NCI-H524 (cell line): ENCODE data around the gene NCBP1.
"Not testable (repeated sequence)": the region's sequence is repeated elsewhere in the genome, so short reads cannot be mapped to it uniquely, and the experiment has no call there.

ENCODE experiments used
- DNase-seq, 2 experiments: peaks; one replicate each; lab custom pipeline; 2025; lab: John Stamatoyannopoulos, UW

The NCBP1 gene

DNA sequence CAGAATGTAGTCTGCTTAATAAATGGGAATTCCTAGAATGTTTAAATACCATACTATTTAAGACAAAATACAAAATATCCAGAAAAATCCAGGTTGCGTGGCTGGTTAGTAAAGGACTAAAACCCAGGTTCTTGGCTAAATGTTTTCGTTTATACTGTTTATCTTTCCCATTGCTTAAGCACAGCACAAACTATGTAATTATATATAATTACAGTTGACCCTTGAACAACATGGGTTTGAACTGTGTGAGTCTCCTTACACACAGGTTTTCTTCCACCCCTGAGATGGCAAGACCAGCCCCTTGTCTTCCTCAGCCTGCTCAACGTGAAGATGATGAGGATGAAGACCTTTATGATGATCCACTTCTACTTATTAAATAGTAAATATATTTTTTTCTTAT lies 38.8 kb downstream of the NCBP1 start:
- DNase-seq, result no peak

DNA sequence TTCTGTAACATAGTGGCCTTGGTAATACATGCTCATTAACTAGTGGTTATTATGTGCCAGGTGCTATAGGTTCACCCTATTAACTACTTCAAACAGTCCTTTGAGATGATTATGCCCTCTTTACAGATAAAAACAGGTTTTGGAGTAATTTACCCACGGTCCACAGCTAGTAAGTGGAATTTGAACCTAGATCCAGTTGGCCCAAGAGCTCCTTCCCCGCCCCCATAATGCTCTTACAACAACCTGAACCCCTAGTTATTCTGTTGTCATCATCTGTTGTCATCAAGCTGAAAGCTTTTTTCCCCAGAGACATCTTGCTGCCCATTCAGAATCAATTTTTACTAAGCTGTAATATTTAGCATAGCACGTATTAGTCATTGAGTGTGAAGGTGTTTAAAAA lies 40.3 kb downstream of the NCBP1 start:
- DNase-seq, result peak; percentile 44 to 76

DNA sequence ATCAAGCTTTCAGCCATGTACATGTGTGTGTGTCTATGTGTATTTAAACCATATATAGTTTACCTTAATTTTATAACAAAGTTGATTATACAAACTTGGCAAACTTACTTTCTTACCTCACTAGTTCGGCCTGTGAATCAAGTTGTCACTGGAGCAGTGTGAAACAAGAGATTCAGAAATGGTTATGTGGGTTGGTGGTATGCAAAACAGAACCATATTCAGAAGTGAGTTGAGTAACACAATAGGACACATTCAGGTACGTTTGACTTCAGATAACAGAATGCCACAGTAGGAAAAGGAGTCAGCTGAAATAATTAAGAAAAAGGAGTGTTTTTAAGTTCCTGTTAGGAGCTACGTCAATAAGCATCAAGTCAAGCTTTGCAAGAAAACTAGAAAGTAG lies 42.0 kb downstream of the NCBP1 start:
- DNase-seq, result no peak

DNA sequence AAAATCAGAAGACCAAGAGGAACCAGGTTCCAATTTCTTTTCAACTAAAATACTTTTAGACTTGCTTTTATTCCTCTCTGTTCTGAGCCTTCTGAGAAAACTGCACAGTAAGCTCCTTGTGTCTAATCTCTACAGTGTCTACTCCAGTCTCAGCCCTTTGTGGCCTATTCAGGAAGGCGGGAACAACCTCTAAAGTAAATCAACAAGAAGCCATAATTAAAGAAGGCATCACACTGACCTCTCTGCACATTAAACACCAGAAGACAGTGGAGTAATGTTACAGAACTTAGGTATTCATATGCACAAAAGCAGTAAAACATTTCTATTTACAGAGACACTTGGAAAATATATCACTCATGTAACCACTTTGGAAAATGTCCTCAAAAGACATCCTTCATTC lies 48.6 kb downstream of the NCBP1 start:
- no peak for DNase-seq

DNA sequence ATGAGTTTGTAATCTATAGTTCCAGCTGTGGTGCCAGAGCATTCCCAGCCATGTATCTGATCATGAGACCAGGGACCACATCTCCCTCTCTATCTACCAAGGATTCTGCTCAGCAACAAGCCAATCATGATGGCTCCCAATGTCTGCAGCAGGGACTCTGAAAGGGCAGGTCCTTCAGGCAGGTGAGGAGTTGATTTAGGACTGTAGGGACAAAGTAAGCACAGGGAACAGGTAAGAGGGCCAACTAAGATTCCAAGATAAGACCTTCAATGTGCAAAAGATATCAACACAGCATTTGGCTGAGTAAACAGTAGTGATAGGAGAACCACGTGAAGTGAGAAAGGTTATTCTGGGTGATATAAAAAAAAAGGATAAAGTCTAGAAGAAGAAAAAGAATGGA lies 55.0 kb downstream of the NCBP1 start:
- no peak for DNase-seq

DNA sequence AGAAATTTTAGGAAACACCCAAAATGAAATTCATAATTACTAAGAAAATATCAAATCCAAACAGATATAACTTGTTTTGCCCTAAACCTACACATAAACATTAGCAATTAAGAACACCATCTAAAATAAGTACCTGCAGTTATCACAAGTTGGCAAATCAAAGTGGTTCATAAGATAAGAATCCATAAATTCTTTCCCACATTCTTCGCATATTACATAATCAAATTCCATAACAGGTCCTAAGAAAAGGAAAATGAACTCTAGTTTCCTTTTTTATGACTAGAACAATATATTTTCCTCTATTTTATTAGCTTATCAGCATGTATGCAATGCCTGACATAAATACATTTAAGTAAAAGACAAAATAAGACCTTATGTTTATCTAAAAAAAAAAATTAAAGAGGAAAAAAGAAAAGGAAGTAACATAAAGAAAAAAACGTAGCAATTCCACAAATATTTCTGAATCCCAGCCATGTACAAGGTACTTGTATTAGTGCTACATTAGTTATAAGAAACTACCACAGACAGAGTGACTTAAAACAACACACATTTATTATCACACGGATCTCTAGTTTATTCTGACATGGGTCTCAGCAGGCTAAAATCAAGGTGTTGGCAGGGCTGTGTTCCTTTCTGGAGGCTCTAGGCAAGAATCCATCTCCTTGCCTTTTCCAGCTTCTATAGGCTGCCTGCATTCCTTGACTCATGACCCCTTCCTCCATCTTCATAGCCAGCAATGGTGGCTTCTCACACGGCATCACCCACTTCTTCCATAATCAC lies 56.0 kb downstream of the NCBP1 start:
- no peak for DNase-seq

DNA sequence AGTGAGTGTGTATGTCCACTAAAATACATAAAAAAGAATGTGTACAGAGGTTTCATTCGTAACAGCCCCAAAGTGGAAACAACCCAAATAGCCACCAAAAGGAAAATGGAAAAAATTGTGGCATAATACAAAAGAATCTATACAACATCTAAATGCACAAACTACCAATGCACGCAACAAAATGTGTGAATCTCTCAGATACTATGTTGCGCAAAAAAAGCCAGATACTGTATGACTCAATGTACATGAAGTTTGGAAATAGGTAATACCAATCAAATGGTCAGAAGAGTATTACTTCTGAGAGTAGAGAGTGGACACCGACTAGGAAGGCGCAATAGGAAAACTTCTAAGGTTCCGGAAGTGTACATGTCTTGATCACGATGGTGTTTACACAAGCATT lies 61.1 kb downstream of the NCBP1 start:
- no peak for DNase-seq

DNA sequence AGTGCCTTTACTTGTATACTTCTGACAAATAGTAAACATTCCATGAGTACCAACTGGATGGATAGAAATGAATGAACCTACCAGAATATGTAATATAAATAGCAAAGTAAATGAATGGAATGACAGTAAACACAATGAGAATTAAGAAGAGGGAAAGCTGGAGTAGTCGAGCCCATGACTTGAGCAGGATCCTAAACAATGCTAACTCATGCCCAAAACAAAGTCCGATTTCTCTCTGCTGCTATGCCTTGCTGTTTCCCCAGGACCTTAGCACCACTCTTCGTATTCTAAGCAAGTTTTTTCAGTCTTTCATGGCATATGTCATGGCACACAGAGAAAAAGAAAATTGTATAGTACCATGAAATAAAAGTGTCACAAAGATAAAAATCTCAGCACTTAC lies 61.8 kb downstream of the NCBP1 start:
- DNase-seq, result no peak

DNA sequence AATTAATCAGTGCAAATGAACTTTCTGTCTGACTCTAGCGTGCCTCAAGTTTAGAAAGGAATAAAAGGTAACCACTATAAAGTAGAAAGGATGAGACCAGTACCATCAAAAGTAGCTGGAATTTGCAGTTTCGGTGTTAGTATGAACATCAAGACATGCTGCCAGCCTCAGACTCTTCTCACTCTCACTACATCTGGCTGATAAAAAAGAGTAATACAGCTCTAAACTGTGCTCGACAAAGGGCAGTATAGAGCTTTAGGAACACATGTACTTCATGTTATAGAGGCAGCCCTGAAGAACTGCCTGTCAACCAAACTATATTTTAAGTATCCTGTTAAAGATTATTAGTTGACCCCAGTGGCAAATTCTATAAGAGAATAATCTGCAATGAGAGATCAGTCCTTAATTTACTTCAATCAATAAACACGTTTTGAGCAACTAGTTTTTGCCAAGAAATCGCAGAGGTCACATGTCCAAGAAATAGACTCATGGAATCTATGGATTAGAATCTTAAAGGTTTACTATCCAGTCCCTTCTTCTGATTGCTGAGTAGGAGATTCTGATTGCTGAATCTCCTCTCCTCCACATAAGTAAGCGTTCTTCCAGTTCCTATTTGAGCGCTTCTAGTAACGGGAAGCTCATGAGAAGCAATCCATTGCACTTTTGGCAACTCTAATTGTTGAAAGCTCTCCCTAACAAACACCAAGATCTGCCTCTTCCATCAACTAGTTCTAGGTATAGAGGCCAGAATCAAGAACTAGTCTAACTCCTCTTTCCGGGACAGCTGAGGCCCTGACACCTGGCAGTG lies 62.6 kb downstream of the NCBP1 start:
- no peak for DNase-seq

DNA sequence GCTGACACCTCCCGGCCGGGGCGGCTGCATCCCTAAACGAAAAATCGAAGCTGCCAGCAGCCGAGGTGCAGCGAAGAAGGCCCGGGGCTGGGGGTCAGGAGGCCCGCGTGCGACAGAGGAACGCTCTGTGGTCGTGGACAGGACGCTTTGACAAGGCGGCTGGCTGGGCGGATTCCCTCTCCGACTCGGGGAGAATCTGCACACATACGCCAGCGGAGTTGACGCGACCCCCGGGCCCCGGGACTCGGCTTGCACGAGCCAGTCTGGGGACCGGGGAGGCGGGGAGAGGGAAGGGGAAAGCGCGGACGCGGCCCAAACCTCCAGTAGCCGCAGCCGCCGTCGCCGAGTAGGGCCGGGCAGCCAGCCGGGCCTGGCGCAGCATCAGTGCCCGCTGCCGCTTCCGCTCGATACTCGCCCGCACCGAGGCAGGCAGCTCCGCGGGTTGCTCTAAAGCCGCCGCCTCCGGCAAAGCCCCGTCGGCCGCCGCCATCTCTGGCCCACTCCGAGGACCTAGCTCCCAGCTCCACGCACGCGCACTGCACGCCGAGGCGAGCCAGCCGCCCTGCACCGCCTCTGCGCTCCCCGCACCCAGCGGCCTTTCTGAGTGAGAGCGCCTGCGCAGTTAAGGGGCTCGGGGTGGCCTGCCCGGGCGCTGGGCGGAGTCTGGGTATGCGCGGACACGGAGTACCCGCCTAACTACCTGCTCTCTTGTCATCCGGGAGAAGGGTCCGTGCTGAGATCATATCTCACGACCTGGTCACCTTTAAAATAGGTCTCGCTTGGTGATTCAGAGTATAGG lies 63.4 kb downstream of the NCBP1 start, which contains the start of gene XPA:
Gene XPA, minus strand, starts transcription at position 538 of the 799 bp plus-strand sequence. Its CDS starts 48 bp downstream, at position 490.
- DNase-seq, result peak; percentile 92 to 97

DNA sequence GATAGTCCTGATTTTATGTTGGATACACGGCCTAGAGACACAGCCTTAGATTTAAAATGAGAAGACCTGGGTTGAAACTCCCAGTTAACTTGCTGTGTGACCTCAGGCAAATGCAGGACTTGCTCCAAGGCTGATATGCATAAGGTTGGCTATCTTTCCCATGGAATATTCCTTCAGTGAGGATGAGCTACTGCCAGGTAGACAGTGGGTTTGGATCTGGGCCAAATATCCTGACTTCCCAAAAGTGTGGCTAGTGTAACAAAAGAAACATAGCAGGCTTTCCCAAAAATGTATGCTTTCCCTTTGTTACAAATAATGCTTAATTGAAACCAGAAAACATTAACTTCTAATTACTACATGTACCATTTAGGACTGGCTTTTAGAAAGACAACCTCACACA lies 64.2 kb downstream of the NCBP1 start:
- no peak for DNase-seq

DNA sequence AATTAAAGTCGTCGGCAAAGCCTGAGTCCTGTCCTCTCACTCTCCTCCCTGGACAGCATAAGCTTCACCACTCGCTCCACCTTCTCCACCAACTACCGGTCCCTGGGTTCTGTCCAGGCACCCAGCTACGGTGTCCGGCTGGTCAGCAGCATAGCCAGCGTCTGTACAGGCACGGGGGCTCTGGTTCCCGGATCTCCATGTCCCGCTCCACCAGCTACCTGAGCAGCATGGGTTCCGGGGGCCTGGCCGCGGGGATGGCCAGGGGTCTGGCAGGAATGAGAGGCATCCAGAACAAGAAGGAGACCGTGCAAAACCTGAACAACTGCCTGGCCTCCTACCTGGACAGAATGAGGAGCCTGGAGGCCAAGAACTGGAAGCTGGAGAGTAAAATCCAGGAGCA lies 65.2 kb downstream of the NCBP1 start:
- DNase-seq, result no peak

DNA sequence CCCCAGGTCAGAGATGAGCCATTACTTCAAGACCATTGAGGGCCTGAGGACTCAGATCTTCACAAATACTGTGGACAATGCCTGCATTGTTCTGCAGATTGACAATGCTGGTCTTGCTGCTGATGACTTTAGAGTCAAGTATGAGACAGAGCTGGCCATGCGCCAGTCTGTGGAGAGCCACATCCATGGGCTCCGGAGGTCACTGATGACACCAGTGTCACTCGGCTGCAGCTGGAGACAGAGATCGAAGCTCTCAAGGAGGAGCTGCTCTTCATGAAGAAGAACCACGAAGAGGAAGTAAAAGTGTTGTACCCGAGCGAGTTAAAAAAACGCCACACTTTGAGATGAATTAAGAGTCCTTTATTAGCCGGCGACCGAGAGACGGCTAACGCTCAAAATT lies 65.7 kb downstream of the NCBP1 start:
- not testable (repeated sequence) for DNase-seq

DNA sequence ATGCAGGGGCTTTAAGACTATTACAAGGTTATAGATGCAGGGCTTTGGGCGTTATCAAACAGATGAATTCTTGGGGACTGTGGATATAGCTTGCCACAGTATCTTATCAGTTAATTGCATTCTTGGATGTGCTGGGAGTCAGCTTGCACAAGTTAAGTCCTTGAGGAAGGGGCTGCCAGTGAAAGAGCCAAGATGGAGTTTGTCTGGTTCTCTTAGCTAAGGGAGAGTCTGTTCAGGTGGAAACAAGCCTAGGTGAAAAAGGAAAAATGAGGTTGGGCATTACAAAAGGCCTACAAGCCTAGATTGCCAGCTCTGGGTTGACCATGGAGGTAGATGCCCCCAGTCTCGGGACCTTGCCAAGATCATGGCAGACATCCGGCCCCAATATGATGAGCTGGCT lies 66.2 kb downstream of the NCBP1 start:
- DNase-seq, result not testable (repeated sequence)

DNA sequence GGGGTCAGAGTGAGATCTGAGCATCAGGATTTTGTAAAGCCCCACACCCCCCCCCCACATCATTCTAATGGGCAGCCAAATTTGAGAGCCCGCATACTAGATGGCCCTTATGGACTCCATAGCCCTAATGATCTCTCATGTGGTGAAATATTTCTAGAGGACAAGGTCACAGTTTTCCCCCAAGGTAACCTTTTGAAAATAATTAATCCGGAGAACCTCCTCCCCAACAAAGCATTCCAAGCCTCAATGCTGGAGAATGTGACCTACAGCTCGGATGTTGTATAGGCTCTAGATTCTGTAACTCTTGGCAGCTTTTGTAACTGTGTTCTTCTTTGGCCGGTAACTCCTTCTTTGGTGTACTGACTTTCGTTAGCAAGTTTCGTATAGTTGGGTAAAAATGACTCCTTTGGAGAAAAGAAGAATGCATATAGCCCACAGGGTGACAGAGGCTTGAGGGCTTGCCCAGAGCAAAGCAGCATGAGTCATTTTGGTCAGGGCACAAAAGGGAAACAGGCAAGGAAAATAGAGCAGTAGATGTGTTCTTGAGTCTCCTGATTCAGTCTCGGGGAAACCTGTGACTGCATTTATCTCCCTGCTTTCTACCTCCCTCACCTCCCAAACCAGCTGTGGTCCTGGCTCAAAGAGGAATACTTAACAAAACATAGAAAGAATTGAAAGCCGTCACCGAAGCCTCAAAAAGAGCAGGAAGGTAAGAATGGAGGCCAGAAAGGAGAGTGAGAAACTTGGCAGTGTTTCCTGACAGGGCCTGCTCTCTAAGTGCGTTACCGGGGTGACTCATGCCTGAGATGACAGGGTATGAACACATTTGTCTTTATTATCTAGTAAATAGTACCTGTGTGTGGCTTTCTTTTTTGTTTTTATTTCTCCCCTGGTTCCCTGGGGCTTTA lies 70.1 kb downstream of the NCBP1 start:
- DNase-seq, result no peak

DNA sequence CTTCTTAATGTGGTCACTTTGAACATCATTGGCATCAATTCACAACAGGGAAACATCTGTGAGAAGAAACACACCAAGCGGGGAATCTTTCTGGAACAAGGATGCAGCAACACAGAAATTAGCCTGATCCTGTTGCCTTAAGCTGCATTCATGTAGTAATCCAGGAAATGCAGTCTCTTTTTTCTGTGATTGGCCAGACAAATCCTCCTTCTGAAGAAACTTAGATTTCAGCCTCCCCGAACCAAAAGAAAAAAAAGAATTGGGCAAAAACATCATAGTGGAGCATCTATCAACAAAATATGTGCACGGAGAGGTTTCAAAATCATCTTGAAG lies 70.7 kb downstream of the NCBP1 start:
- DNase-seq, result no peak

DNA sequence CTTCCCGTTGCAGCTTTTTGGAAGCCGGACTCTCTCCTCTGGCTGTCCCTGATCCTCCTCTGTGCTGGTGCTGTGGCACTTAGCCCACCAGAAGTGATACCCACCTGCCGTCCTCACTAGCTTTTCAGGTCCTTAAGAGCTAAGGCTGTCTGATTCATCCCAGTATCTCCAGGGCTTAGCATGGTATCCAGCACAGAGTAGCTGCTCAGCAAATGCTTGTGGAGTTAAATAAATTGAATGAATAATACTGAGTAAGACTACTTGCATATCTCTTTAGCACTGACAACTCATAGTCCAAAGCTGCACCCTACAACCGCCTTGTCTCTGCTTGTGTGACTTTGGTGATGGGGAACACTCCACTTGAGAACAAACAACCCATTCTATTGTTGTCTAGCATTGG lies 71.2 kb downstream of the NCBP1 start:
- no peak for DNase-seq

DNA sequence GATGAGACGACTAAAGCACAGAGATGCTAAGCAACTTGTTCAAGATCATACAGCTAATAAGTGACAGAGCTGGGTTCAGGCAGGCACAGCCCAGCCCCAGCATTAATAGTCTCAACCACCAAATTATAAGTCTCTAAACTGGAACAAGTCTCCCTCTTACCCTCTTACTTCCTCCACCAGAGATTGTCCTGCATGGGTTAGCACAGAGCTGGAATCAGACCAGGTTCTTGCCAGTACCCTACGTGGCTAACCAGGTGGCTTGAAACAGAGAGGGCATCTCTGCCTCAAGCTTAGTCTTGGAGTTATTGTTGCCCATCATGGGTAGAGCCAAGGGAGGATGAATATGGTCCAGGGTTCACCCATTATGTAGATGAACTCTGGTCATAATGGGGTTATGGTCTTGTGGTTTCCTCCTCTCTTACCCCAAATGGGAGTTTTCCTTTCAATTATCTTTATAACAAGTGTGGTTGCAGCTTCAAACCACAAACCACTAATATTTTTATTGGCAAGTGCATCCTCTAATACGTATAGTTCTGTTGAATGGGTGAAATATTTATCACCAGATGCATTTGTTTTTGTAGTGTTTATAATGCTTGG lies 71.8 kb downstream of the NCBP1 start:
- no peak for DNase-seq

DNA sequence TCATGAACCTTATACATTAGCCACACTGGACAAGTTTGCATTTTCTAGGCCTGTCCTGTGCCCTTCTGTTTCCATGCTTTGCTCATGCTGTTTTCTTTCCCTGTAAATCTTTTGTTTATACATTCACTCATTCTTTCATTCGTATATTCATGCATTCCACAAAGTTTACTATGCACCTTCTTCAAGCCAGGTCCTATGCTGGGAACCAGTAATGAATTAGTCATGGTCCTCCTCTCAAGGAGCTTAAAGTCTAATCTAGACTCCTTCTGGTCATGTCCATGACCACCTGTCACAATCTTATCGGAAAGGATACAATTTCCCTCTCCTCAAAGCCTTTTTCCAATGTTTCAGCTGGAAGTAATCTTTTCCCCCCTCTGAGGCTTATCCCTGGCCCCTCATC lies 72.6 kb downstream of the NCBP1 start:
- DNase-seq, result no peak

DNA sequence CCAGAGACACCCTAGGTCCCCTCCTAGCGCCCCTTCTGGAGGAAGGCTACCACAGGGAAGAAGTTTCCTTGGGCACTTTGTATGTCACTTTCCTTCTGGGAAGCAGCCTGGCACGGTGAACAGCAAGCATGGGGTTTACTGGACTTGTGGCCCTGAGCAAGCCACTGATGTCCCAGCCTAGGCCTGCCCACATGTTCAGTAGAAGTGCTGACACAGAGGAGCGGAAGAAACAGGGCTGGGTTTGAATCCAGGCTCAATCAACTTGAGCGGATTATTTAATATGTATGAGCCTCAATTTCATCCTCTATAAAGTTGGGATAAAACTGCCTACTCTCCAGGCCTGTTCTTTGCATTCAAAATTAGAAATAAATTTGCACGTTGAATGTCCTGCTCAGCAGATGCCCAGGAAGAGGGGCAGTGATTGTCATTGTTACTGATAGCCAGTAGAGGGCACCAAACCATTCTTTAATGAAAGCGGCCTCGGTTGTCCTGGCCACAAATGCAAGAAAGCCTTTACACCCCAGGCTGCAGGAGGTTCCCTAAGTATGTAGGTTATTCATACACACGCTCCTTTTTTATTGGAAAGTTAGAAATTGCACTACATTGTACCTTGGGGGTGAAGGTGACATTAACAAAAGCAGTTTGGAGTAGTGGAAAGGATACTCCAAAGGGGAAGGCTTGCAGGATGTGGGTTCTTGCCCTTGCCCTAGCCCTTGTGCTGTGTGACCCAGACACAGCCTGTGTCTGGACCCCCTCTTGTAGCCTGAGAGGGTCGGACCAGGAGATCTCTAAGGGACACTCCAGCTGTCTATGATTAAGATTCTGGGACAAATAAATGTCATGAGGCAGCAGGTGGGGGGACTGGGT lies 77.0 kb downstream of the NCBP1 start:
- DNase-seq, result peak; percentile 28 to 76
